Fibroblast of the aortic adventitia (primary cell): ENCODE results near the gene MACIR. TPM values are rescaled to one million over a fixed set of nuclear protein-coding genes. Genes with fewer than 3 reads are reported as not detected.

Experiments used
- DNase-seq: peaks from one replicate; pipeline ENCODE4 v3.0.0-alpha.2; 2010; ENCODE audit warnings: low read depth
- H3K4me3 ChIP-seq: 2 replicates; pipeline ENCODE4 v1.5.1; 2011; ENCODE audit warnings: low read depth, mild to moderate bottlenecking, control low read depth, low read length, moderate library complexity
- CTCF ChIP-seq: IDR thresholded peaks from 2 replicates; pipeline ENCODE4 v1.5.1; 2011; ENCODE audit warnings: mild to moderate bottlenecking, low read length, control low read depth, inconsistent platforms; ENCODE audit not compliant: insufficient read depth
- total RNA-seq: library from RNA; depleted of rRNA; stranded (reverse); fragments of >200 nt; gene quantifications from 2 replicates; pipeline ENCODE4 v1.2.3, GENCODE V29; 2012; ENCODE audit warnings: low replicate concordance

The MACIR gene
- total RNA-seq, 1 donor, result 13.8 TPM

GRCh38 chr5:103283120-103283519 lies 24.6 kb downstream of the MACIR start:
- no peak for TF ChIP-seq CTCF
- DNase-seq, result no peak
- H3K4me3 ChIP-seq, result no peak overlapping the region

GRCh38 chr5:103283869-103284268 lies 25.3 kb downstream of the MACIR start:
- no peak overlapping the region for H3K4me3 ChIP-seq
- no peak for TF ChIP-seq CTCF

GRCh38 chr5:103286622-103287021 lies 28.1 kb downstream of the MACIR start:
- no peak for TF ChIP-seq CTCF

More at GRCh38 chr5:103283869-103284268, 25.3 kb downstream of the MACIR start:
- no peak for DNase-seq

GRCh38 chr5:103289024-103289423 lies 30.5 kb downstream of the MACIR start:
- H3K4me3 ChIP-seq, result no peak overlapping the region
- TF ChIP-seq CTCF, result no peak
- DNase-seq, result no peak

More at GRCh38 chr5:103286622-103287021, 28.1 kb downstream of the MACIR start:
- DNase-seq, result no peak
- no peak overlapping the region for H3K4me3 ChIP-seq

GRCh38 chr5:103290846-103291245 lies 32.3 kb downstream of the MACIR start:
- no peak overlapping the region for H3K4me3 ChIP-seq
- no peak for DNase-seq
- TF ChIP-seq CTCF, result no peak

GRCh38 chr5:103291606-103292005 lies 33.0 kb downstream of the MACIR start:
- no peak for TF ChIP-seq CTCF
- no peak overlapping the region for H3K4me3 ChIP-seq

GRCh38 chr5:103293099-103293498 lies 34.5 kb downstream of the MACIR start:
- no peak for DNase-seq
- no peak for TF ChIP-seq CTCF
- H3K4me3 ChIP-seq, result no peak overlapping the region

More at GRCh38 chr5:103291606-103292005, 33.0 kb downstream of the MACIR start:
- no peak for DNase-seq
